ENCODE measurements around the gene ARID5B. TPM values are rescaled to one million over a fixed set of nuclear protein-coding genes. Genes with fewer than 3 reads are reported as not detected.

The ARID5B gene
- polyA plus RNA-seq, 1 donor from 2014 or later = 2.1 TPM

DNA sequence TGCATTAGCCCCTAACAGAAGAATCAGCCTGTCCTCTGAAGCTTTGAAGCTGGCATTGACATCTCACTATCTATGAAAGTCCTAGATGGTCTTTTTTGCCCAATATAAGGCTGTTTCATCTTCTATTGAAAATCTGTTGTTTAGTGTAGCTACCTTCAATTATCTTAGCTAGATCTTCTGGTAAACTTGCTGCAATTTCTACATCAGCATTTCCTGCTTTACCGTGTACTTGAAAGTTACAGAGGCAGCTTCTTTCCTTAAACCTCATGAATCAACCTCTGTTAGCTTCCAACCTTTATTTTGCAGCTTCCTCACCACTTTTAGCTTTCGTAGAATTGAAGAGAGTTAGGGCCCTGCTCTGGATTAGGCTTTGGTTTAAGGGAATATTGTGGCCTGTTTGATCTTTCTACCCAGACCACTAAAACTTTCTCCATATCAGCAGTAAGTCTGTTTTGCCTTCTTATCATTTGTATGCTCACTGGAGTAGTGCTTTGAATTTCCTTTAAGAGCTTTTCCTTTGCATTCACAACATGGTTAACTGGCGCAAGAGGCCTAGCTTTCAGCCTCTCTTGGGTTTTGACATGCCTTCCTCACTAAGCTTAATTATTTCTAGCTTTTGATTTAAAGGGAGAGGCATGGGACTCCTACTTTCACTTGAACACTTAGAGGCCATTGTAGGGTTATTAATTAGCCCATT, 32.5 kb downstream of the ARID5B start (continued):
- TF ChIP-seq CTCF (IDR thresholded peaks at IDR 0.05; ENCODE audit: poor library complexity, severe bottlenecking) (no peak), SMC3 (conservative IDR thresholded peaks at IDR 0.05; ENCODE audit: poor library complexity) (no peak)

DNA sequence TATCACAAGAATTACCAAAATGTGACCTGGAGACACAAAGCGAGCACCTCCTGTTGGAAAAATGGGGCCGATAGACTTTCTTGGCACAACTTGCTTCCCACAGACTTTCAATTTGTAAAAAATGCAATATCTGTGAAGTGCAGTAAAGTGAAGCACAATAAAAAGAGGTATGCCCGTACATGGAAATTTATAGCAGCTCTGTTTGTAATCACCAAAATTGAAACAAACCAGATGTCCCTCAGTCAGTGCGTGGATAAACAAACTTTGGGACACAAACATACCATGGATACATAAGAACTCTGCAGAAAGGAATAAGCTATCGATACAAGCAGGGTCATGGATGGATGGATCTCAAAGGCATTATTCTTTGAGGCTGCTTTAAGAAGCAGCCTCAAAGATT, 33.6 kb downstream of the ARID5B start:
- no peak overlapping the region for H3K4me2 ChIP-seq (ENCODE audit: low read length)
- H2AFZ ChIP-seq (ENCODE audit: low read depth, low read length) = no peak overlapping the region
- no peak for TF ChIP-seq CTCF (IDR thresholded peaks at IDR 0.05; ENCODE audit: poor library complexity, severe bottlenecking)
- no peaks in the 10 kb centered on the region for H3K79me2 ChIP-seq (replicated peaks; ENCODE audit: insufficient read depth, low read length)
- H3F3A ChIP-seq (ENCODE audit: insufficient read depth, low read length, poor library complexity, severe bottlenecking) = no peaks in the 10 kb centered on the region
- no peaks in the 10 kb centered on the region for H4K20me1 ChIP-seq (ENCODE audit: insufficient read depth)
- no peak overlapping the region for H3K9ac ChIP-seq (ENCODE audit: low read length)
- no peaks in the 10 kb centered on the region for H3K9me3 ChIP-seq (ENCODE audit: low read length)
- no peaks in the 10 kb centered on the region for H3K9me2 ChIP-seq (ENCODE audit: insufficient read depth, low read length)
- no peaks in the 10 kb centered on the region for H3K27me3 ChIP-seq (ENCODE audit: insufficient read depth, low read depth, low read length)
- H3K4me3 ChIP-seq (ENCODE audit: low read length) = no peak overlapping the region
- no peaks in the 10 kb centered on the region for H3K36me3 ChIP-seq (ENCODE audit: insufficient read depth, low read length)
- H3K27ac ChIP-seq (ENCODE audit: low read length) = no peak overlapping the region

GRCh38 chr10:61936770-61937169, 35.3 kb downstream of the ARID5B start:
- TF ChIP-seq CTCF (IDR thresholded peaks at IDR 0.05; ENCODE audit: poor library complexity, severe bottlenecking) = no peak
- TF ChIP-seq RAD21 (conservative IDR thresholded peaks at IDR 0.05) = no peak
- TF ChIP-seq EP300 (conservative IDR thresholded peaks at IDR 0.05; ENCODE audit: poor library complexity, severe bottlenecking) = no peak
- no peak for TF ChIP-seq TAF1 (IDR thresholded peaks at IDR 0.05; ENCODE audit: low read depth)
- no peak for TF ChIP-seq MXI1 (conservative IDR thresholded peaks at IDR 0.05; ENCODE audit: poor library complexity, severe bottlenecking)
- TF ChIP-seq REST (IDR thresholded peaks at IDR 0.05; ENCODE audit: borderline replicate concordance) = no peak
- no peak for TF ChIP-seq POLR2AphosphoS5 (IDR thresholded peaks at IDR 0.05)
- TF ChIP-seq EZH2 (IDR thresholded peaks at IDR 0.05; ENCODE audit: borderline replicate concordance, insufficient read depth, low read length, poor library complexity, severe bottlenecking) = no peak
- no peak for TF ChIP-seq SMC3 (conservative IDR thresholded peaks at IDR 0.05; ENCODE audit: poor library complexity)
- no peaks in the 10 kb centered on the region for H3K9me3 ChIP-seq (ENCODE audit: low read length)
- no peaks in the 10 kb centered on the region for H3F3A ChIP-seq (ENCODE audit: insufficient read depth, low read length, poor library complexity, severe bottlenecking)
- H3K9me2 ChIP-seq (ENCODE audit: insufficient read depth, low read length) = no peaks in the 10 kb centered on the region
- no peak overlapping the region for H3K27ac ChIP-seq (ENCODE audit: low read length)
- H4K20me1 ChIP-seq (ENCODE audit: insufficient read depth) = no peaks in the 10 kb centered on the region
- no peak overlapping the region for H3K4me3 ChIP-seq (ENCODE audit: low read length)
- H3K27me3 ChIP-seq (ENCODE audit: insufficient read depth, low read depth, low read length) = no peaks in the 10 kb centered on the region
- H3K4me2 ChIP-seq (ENCODE audit: low read length) = no peak overlapping the region
- no peaks in the 10 kb centered on the region for H3K79me2 ChIP-seq (replicated peaks; ENCODE audit: insufficient read depth, low read length)
- no peaks in the 10 kb centered on the region for H3K36me3 ChIP-seq (ENCODE audit: insufficient read depth, low read length)
- no peak overlapping the region for H3K9ac ChIP-seq (ENCODE audit: low read length)
- no peak overlapping the region for H2AFZ ChIP-seq (ENCODE audit: low read depth, low read length)

All from neural cell (in vitro differentiated cells).